H1 (cell line): ENCODE results near the gene ITPK1. TPM values are rescaled to one million over a fixed set of nuclear protein-coding genes. Genes with fewer than 3 reads are reported as not detected.

Source experiments
- KDM4A ChIP-seq: IDR thresholded peaks from one replicate; pipeline ENCODE4 v1.7.1; 2012; ENCODE audit warnings: low read depth, mild to moderate bottlenecking, moderate library complexity, low read length, inconsistent platforms; ENCODE audit not compliant: severe bottlenecking
- POLR2AphosphoS5 ChIP-seq: IDR thresholded peaks from 2 replicates; pipeline ENCODE4 v1.6.1; 2011; ENCODE audit warnings: low read depth, low read length
- polyA plus RNA-seq, 7 experiments: library from polyadenylated mRNA; depleted of rRNA in 3 of 7; stranded (reverse) in 5 of 7; unstranded in 2 of 7; fragments of >200 nt in 5 of 7; fragments of 200-250 nt in 2 of 7; gene quantifications; 1 replicate in 5 of 7; 2 replicates in 1 of 7; 4 replicates in 1 of 7; pipeline versions ENCODE4 v1.2.1 to v1.2.3, GENCODE V29; 2011 to 2013; ENCODE audit warnings: missing spikeins in 2 of 7, mixed read lengths in 2 of 7
- total RNA-seq: library from RNA; stranded (reverse); fragmentation: NEBNext Ultra II Directional; extraction: Animal tissue kit (Norgen Biotek cat#: 25700); gene quantifications from 2 replicates; pipeline ENCODE4 v1.2.1, GENCODE V29; 2021

Gene ITPK1
- total and polyA plus RNA-seq, 2 of the 8 experiments (the other 6 are each of a cell fraction or from before 2014, with no cell fraction given): 108 to 143 TPM

DNA sequence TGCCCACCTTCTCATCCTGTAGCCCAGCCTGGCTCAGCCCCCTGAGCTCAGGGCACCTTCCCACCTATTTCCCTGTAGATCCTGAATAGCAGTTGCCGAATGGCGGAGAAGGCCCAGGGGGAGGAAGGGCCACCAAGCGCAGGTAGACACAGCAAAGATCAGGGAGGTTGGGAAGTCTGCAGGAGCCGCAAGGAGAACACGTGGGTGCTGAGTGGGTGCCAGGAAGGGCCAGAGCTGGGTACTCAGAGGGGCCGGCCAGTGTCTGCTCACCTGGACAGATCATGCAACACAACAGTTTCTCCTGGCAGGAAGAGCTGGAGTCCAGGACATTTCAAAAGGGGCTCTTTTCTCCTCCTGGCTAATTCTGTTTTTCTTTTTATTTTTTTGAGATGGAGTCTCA is 162.2 kb downstream of the ITPK1 start (continued):
- TF ChIP-seq KDM4A (no peak), POLR2AphosphoS5 (no peak)
- TF ChIP-seq, all 59 proteins: peak for 0
